OCI-LY1 (cell line): ENCODE data around the gene CCT3.
A peak's percentile ranks its signal among the peaks of the same experiment; 100 is the strongest.

Source experiments
- H2AFZ ChIP-seq: fragments of 200-600 bp; sonication (generic), shearing (Covaris generic); 2 replicates; pipeline ENCODE4 v1.6.0; 2014; ENCODE audit warnings: antibody characterized with exemption, mild to moderate bottlenecking, low read length
- H3F3A ChIP-seq: fragments of 200-600 bp; sonication (generic), shearing (Covaris generic); 2 replicates; pipeline ENCODE4 v1.6.0; 2014; ENCODE audit warnings: mild to moderate bottlenecking, antibody characterized with exemption, low read length, moderate library complexity; ENCODE audit not compliant: insufficient read depth
- H3K27ac ChIP-seq: fragments of 200-600 bp; sonication (generic); 2 replicates; pipeline ENCODE4 v1.5.1; 2014; ENCODE audit warnings: low read length, mixed run types, mild to moderate bottlenecking, low read depth; ENCODE audit not compliant: poor library complexity, severe bottlenecking
- H3K27me3 ChIP-seq: fragments of 200-600 bp; sonication (generic); 2 replicates; pipeline ENCODE4 v1.6.0; 2014; ENCODE audit warnings: antibody characterized with exemption, mild to moderate bottlenecking, low read length, moderate library complexity; ENCODE audit not compliant: insufficient read depth
- H3K36me3 ChIP-seq: fragments of 200-600 bp; sonication (generic); 2 replicates; pipeline ENCODE4 v1.6.1; 2014; ENCODE audit warnings: mild to moderate bottlenecking, antibody characterized with exemption, low read length, moderate library complexity, mixed read lengths; ENCODE audit not compliant: insufficient read depth
- H3K4me1 ChIP-seq: fragments of 200-600 bp; sonication (generic); 2 replicates; pipeline ENCODE4 v1.5.1; 2014; ENCODE audit warnings: mild to moderate bottlenecking, low read length, moderate library complexity; ENCODE audit not compliant: insufficient read depth, severe bottlenecking
- H3K4me2 ChIP-seq: fragments of 200-600 bp; sonication (generic), shearing (Covaris generic); 2 replicates; pipeline ENCODE4 v1.6.1; 2014; ENCODE audit warnings: low read length
- H3K4me3 ChIP-seq: fragments of 200-600 bp; sonication (generic); 2 replicates; pipeline ENCODE4 v1.5.1; 2014; ENCODE audit warnings: low read length, low read depth, mild to moderate bottlenecking, mixed read lengths; ENCODE audit not compliant: poor library complexity, severe bottlenecking
- H3K79me2 ChIP-seq: fragments of 200-600 bp; shearing (Covaris generic); 2 replicates; pipeline ENCODE4 v1.6.1; 2016; ENCODE audit warnings: mixed run types, low read length, mixed read lengths; ENCODE audit not compliant: insufficient read depth
- H3K9ac ChIP-seq: fragments of 200-600 bp; sonication (generic), shearing (Covaris generic); 2 replicates; pipeline ENCODE4 v1.6.1; 2014; ENCODE audit warnings: mild to moderate bottlenecking, low read length, mixed read lengths
- H3K9me2 ChIP-seq: fragments of 200-600 bp; sonication (generic), shearing (Covaris generic); 2 replicates; pipeline ENCODE4 v1.6.1; 2014; ENCODE audit warnings: low read depth, mild to moderate bottlenecking, low read length, mixed read lengths
- H3K9me3 ChIP-seq: fragments of 200-600 bp; shearing (Covaris generic); 2 replicates; pipeline ENCODE4 v1.6.1; 2014; ENCODE audit warnings: low read length, mixed read lengths
- H4K20me1 ChIP-seq: fragments of 200-600 bp; sonication (generic), shearing (Covaris generic); 2 replicates; pipeline ENCODE4 v1.6.0; 2016; ENCODE audit warnings: mild to moderate bottlenecking, low read length; ENCODE audit not compliant: insufficient read depth
- CTCF ChIP-seq: fragments of 200-600 bp; sonication (generic), shearing (Covaris generic); IDR thresholded peaks from 2 replicates; pipeline ENCODE4 v1.5.1; 2017; ENCODE audit warnings: mild to moderate bottlenecking, antibody characterized with exemption, low read length, moderate library complexity, mixed read lengths
- EZH2 ChIP-seq: fragments of 200-600 bp; sonication (generic), shearing (Covaris generic); IDR thresholded peaks from 2 replicates; pipeline ENCODE4 v1.8.0; 2017; ENCODE audit warnings: borderline replicate concordance, mixed run types, mild to moderate bottlenecking, antibody characterized with exemption, low read length, moderate library complexity, mixed read lengths

CCT3 gene

GRCh38 chr1:156281693-156282478, 56.2 kb downstream of the CCT3 start:
- Histone ChIP-seq H3K27me3 (no peaks in the 10 kb centered on the region), H3K9me2 (no peaks in the 10 kb centered on the region), H3K4me3 (peak overlapping the region; percentile 95), H3K79me2 (peaks cover 37% of the 10 kb centered on the region), H3K9ac (peak overlapping the region; percentile 98), H2AFZ (no peak overlapping the region), H3F3A (no peaks in the 10 kb centered on the region), H4K20me1 (no peaks in the 10 kb centered on the region), H3K27ac (peak overlapping the region; percentile 79), H3K9me3 (no peaks in the 10 kb centered on the region), H3K4me1 (peaks cover 29% of the 10 kb centered on the region), H3K4me2 (peak overlapping the region; percentile 97), H3K36me3 (peaks cover 37% of the 10 kb centered on the region)
- TF ChIP-seq EZH2 (no peak), CTCF (no peak)

GRCh38 chr1:156281281-156281680, 56.8 kb downstream of the CCT3 start:
- Histone ChIP-seq H4K20me1 (no peaks in the 10 kb centered on the region), H3K27ac (peak overlapping the region; percentile 79)
- TF ChIP-seq EZH2 (no peak), CTCF (peak; percentile 32)

GRCh38 chr1:156279837-156280236, 58.3 kb downstream of the CCT3 start:
- Histone ChIP-seq H3K9me2 (no peaks in the 10 kb centered on the region), H3K79me2 (peaks cover 37% of the 10 kb centered on the region), H4K20me1 (no peaks in the 10 kb centered on the region), H3K9ac (no peak overlapping the region), H3K9me3 (no peaks in the 10 kb centered on the region), H3K4me3 (no peak overlapping the region), H3K4me1 (peaks cover 29% of the 10 kb centered on the region), H3F3A (no peaks in the 10 kb centered on the region), H3K36me3 (peaks cover 56% of the 10 kb centered on the region), H3K27me3 (no peaks in the 10 kb centered on the region), H3K4me2 (no peak overlapping the region), H2AFZ (no peak overlapping the region), H3K27ac (no peak overlapping the region)
- no peak for TF ChIP-seq CTCF
- no peak for TF ChIP-seq EZH2

More at GRCh38 chr1:156281281-156281680, 56.8 kb downstream of the CCT3 start:
- Histone ChIP-seq H3K36me3 (peaks cover 43% of the 10 kb centered on the region), H3K9ac (peak overlapping the region; percentile 98), H2AFZ (no peak overlapping the region), H3K27me3 (no peaks in the 10 kb centered on the region), H3K4me2 (peak overlapping the region; percentile 97), H3F3A (no peaks in the 10 kb centered on the region), H3K9me3 (no peaks in the 10 kb centered on the region), H3K4me3 (peak overlapping the region; percentile 95), H3K79me2 (peaks cover 37% of the 10 kb centered on the region), H3K4me1 (peaks cover 29% of the 10 kb centered on the region), H3K9me2 (no peaks in the 10 kb centered on the region)
